Measurements from ENCODE around the gene INHBC. TPM values are rescaled to one million over a fixed set of nuclear protein-coding genes. Genes with fewer than 3 reads are reported as not detected.

INHBC gene
- total and polyA plus RNA-seq, 2 experiments from 2014 or later, result 0.21 TPM; not detected in 1

GRCh38 chr12:57496822-57497221 is 62.2 kb downstream of the INHBC start:
- Histone ChIP-seq H3K36me3 (peaks cover 27% of the 10 kb centered on the region), H3K27ac (no peak overlapping the region), H3K4me3 (no peak overlapping the region), H3K27me3 (no peaks in the 10 kb centered on the region), H3K4me1 (ENCODE audit: low read depth) (no peaks in the 10 kb centered on the region), H3K9me3 (ENCODE audit: low read depth) (no peaks in the 10 kb centered on the region)
- no peak for TF ChIP-seq CTCF (IDR thresholded peaks at IDR 0.05; ENCODE audit: low read depth, low read length)
- no peak for DNase-seq (ENCODE audit: low read depth in 1 of 2, low spot score in 1 of 2)

DNA sequence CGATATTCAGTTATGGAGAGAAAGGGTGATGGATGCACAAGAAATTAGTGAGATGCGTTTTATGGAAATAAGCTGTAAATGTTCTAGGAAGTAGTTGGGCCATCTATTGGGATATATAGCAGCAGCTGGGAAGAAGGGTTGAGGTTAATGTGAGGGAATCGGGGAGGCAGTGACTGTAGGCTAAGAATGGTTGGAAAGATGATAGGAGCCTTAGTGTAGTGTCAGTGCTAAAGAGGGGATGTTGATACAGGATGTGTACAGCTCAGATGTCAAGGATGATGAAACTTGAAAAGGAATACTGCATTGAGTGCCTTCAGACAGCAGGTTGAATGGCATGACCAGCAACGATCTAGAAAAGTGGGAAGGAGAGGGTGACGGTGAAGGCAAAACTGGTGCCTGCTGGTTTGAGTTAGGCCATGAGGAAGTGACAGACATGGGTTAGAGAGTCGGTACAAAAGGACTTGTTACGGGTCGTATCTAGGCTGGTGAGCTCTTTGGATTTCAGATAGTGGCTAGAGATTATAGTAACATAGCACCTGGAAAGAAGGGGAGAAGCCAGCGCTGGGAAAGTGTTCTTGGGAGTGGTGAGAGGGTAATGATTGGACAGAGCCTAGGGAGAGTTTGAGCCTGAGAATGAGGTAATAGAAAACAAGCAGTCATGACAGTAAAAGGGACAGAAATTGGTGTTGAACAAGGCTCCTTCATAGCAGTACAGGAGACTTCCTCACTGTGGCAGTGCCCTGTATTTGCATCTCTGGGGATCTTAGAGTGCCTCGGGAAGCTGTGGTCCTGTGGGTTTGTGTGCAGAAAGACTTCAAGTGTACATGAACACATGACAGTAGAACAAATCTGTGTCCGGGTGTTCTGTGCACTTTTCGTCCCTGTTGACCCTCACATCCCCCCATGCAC is 62.9 kb downstream of the INHBC start:
- Histone ChIP-seq H3K36me3 (peaks cover 29% of the 10 kb centered on the region), H3K27ac (no peak overlapping the region), H3K27me3 (no peaks in the 10 kb centered on the region), H3K4me1 (ENCODE audit: low read depth) (no peaks in the 10 kb centered on the region), H3K4me3 (no peak overlapping the region), H3K9me3 (ENCODE audit: low read depth) (no peaks in the 10 kb centered on the region)
- DNase-seq (ENCODE audit: low read depth in 1 of 2, low spot score in 1 of 2), result no peak
- TF ChIP-seq CTCF (IDR thresholded peaks at IDR 0.05; ENCODE audit: low read depth, low read length), result no peak

DNA sequence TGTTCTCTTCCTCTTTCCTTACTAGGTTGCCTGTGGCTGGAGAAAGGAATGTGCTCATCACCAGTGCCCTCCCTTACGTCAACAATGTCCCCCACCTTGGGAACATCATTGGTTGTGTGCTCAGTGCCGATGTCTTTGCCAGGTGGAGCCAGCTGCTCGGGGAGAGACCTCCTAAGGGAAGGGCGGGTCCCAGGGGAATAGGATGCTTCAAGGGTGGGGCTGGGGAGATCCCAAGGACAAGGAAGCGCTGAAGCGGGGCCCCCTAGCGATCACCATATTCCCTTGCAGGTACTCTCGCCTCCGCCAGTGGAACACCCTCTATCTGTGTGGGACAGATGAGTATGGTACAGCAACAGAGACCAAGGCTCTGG is 63.5 kb downstream of the INHBC start:
- Histone ChIP-seq H3K27ac (no peak overlapping the region), H3K4me1 (ENCODE audit: low read depth) (no peaks in the 10 kb centered on the region), H3K36me3 (peaks cover 24% of the 10 kb centered on the region), H3K9me3 (ENCODE audit: low read depth) (no peaks in the 10 kb centered on the region), H3K27me3 (no peaks in the 10 kb centered on the region), H3K4me3 (no peak overlapping the region)
- DNase-seq (ENCODE audit: low read depth in 1 of 2, low spot score in 1 of 2), result no peak
- TF ChIP-seq CTCF (IDR thresholded peaks at IDR 0.05; ENCODE audit: low read depth, low read length), result peak; percentile 5

- Histone ChIP-seq H3K27me3 (no peaks in the 10 kb centered on the region), H3K36me3 (peaks cover 27% of the 10 kb centered on the region)
Measured at GRCh38 chr12:57498571-57498970, 64.0 kb downstream of the INHBC start.

DNA sequence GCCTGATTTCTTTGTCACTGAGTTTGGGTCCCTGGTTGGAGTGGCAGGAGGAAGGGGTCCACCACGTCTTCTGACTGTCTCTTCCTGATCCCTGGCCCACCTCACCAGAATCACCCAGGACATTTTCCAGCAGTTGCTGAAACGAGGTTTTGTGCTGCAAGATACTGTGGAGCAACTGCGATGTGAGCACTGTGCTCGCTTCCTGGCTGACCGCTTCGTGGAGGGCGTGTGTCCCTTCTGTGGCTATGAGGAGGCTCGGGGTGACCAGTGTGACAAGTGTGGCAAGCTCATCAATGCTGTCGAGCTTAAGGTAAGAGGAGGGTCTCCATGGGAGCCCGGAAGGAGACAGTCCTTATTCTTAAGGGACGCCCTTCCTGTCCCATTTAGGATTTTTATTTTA is 65.6 kb downstream of the INHBC start:
- no peak for DNase-seq (ENCODE audit: low read depth in 1 of 2, low spot score in 1 of 2)
- TF ChIP-seq CTCF (IDR thresholded peaks at IDR 0.05; ENCODE audit: low read depth, low read length), result no peak
- H3K27ac ChIP-seq, result no peak overlapping the region
- no peaks in the 10 kb centered on the region for H3K27me3 ChIP-seq
- H3K4me3 ChIP-seq, result no peak overlapping the region
- H3K9me3 ChIP-seq (ENCODE audit: low read depth), result no peaks in the 10 kb centered on the region
- H3K36me3 ChIP-seq, result peaks cover 34% of the 10 kb centered on the region
- no peaks in the 10 kb centered on the region for H3K4me1 ChIP-seq (ENCODE audit: low read depth)

More at GRCh38 chr12:57498571-57498970, 64.0 kb downstream of the INHBC start:
- DNase-seq (ENCODE audit: low read depth in 1 of 2, low spot score in 1 of 2), result no peak
- TF ChIP-seq CTCF (IDR thresholded peaks at IDR 0.05; ENCODE audit: low read depth, low read length), result no peak
- H3K9me3 ChIP-seq (ENCODE audit: low read depth), result no peaks in the 10 kb centered on the region
- no peak overlapping the region for H3K27ac ChIP-seq
- H3K4me1 ChIP-seq (ENCODE audit: low read depth), result no peaks in the 10 kb centered on the region
- no peak overlapping the region for H3K4me3 ChIP-seq

Other genes starting within 250 kb of the INHBC start
- 0.80 and 1.1 TPM in 2 replicates for gene NXPH4, start 218.0 kb upstream of the INHBC start, total RNA-seq
- 0.27 and 0.61 TPM in 2 replicates for gene NXPH4, start 218.0 kb upstream of the INHBC start, polyA plus RNA-seq
- gene SHMT2, start 205.1 kb upstream of the INHBC start, total RNA-seq, result 94.0 and 110 TPM in 2 replicates
- gene SHMT2, start 205.1 kb upstream of the INHBC start, polyA plus RNA-seq, result 59.9 and 64.7 TPM in 2 replicates
- gene STAC3, start 183.6 kb upstream of the INHBC start, total RNA-seq, result 15.3 and 28.4 TPM in 2 replicates
- gene STAC3, start 183.6 kb upstream of the INHBC start, polyA plus RNA-seq, result 5.4 and 6.6 TPM in 2 replicates
- gene R3HDM2, start 3.7 kb upstream of the INHBC start, total RNA-seq, result 27.4 and 59.9 TPM in 2 replicates
- 23.3 and 41.8 TPM in 2 replicates for gene R3HDM2, start 3.7 kb upstream of the INHBC start, polyA plus RNA-seq
- gene INHBE, start 20.5 kb downstream of the INHBC start, total RNA-seq, result 0.25 and 0.74 TPM in 2 replicates
- gene INHBE, start 20.5 kb downstream of the INHBC start, polyA plus RNA-seq, result 0.23 TPM in 1 of 2 replicates, not detected in the other
- 0.67 and 7.3 TPM in 2 replicates for gene GLI1, start 25.0 kb downstream of the INHBC start, total RNA-seq
- gene GLI1, start 25.0 kb downstream of the INHBC start, polyA plus RNA-seq, result 0.79 TPM in 1 of 2 replicates, not detected in the other
- gene ARHGAP9, start 45.1 kb downstream of the INHBC start, total RNA-seq, result 0.07 and 2.3 TPM in 2 replicates
- 0.61 TPM in 1 of 2 replicates, not detected in the other for gene ARHGAP9, start 45.1 kb downstream of the INHBC start, polyA plus RNA-seq
- gene MARS1, start 53.3 kb downstream of the INHBC start, total RNA-seq, result 76.7 and 333 TPM in 2 replicates
- gene MARS1, start 53.3 kb downstream of the INHBC start, polyA plus RNA-seq, result 153 and 190 TPM in 2 replicates
- gene DDIT3, start 85.7 kb downstream of the INHBC start, total RNA-seq, result 30.2 and 44.2 TPM in 2 replicates
- 33.8 and 51.3 TPM in 2 replicates for gene DDIT3, start 85.7 kb downstream of the INHBC start, polyA plus RNA-seq
- gene MBD6, start 88.0 kb downstream of the INHBC start, total RNA-seq, result 13.8 and 14.1 TPM in 2 replicates
- 22.8 and 36.9 TPM in 2 replicates for gene MBD6, start 88.0 kb downstream of the INHBC start, polyA plus RNA-seq
- 210 and 230 TPM in 2 replicates for gene DCTN2, start 112.4 kb downstream of the INHBC start, total RNA-seq
- 156 and 157 TPM in 2 replicates for gene DCTN2, start 112.4 kb downstream of the INHBC start, polyA plus RNA-seq
- 0.36 and 0.49 TPM in 2 replicates for gene KIF5A, start 115.3 kb downstream of the INHBC start, total RNA-seq
- gene KIF5A, start 115.3 kb downstream of the INHBC start, polyA plus RNA-seq, result 0.05 and 0.11 TPM in 2 replicates
- 15.1 and 23.5 TPM in 2 replicates for gene PIP4K2C, start 156.4 kb downstream of the INHBC start, total RNA-seq
- gene PIP4K2C, start 156.4 kb downstream of the INHBC start, polyA plus RNA-seq, result 20.4 and 25.5 TPM in 2 replicates
- 52.1 and 59.0 TPM in 2 replicates for gene DTX3, start 170.0 kb downstream of the INHBC start, total RNA-seq
- 44.5 and 46.6 TPM in 2 replicates for gene DTX3, start 170.0 kb downstream of the INHBC start, polyA plus RNA-seq
- 22.3 and 38.6 TPM in 2 replicates for gene ARHGEF25, start 176.7 kb downstream of the INHBC start, total RNA-seq
- gene ARHGEF25, start 176.7 kb downstream of the INHBC start, polyA plus RNA-seq, result 2.0 and 3.5 TPM in 2 replicates
- gene B4GALNT1, start 198.4 kb downstream of the INHBC start, total RNA-seq, result 0.32 TPM in 1 of 2 replicates, not detected in the other
- 0.29 TPM in 1 of 2 replicates, not detected in the other for gene B4GALNT1, start 198.4 kb downstream of the INHBC start, polyA plus RNA-seq